ENCODE data around the gene MYPN.

The MYPN gene

DNA sequence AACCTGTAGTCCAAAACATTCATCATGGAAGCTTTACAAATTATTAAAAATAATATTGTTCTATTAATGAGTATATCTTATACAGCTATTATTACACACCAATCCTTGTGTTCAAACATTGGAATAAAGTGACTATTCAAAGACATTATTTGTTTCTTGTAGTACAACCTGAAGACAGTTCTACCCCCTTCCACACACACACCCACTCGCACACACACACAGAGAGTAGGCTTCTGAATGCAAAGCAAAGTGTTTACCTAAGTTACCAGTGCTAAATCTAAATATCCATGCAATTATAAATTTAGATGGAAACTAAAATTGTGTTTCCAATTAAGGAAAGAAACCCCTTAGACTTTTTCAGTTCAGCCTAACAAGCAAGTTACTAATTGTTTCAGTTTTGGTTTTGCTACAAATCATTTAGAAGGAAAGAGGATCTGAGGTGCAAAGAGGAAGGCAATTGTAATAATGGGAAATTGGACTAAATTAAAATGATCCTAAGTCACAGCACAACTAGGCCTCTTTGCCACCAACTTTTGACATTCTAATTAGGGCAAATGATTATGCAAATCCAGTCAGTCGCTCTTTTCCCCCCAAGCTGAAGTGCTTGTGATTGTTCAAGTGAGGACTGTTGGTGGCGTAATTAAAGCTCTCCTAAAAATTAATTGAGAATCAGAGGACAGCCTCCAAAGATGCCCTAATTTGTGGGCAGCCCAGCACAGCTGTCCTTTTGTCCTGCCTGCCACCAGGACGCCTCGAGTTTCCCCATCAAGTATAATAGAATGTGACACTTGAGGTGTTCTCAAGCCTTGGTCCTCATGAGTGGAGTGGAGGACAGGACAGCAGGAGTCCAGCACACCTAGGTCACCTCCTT lies 142.6 kb downstream of the MYPN start:
- H3K4me3 ChIP-seq (ENCODE audit: low read length): no peak overlapping the region
- no peak for TF ChIP-seq ZNF274 (IDR thresholded peaks at IDR 0.05; ENCODE audit: low read depth, low read length)

DNA sequence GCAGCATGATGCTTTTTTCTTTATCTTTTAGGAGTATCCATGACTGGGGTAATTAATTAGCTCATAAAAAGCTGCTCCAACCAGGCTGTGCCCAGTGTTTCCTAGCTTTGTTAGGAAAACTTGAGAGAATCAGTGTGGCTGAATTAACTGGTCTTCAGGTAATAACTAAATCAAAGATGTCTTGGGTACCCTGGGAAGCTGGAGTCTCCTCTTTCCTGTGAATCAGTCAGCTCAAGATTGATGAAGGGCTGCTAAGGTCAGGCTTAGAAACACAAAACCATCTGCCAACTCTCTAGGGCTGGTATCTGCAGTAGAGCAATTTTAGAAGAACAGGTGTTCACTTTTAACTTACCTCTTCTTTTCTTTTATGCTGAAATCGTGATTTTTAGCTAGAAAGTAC lies 144.1 kb downstream of the MYPN start:
- TF ChIP-seq ZNF274 (IDR thresholded peaks at IDR 0.05; ENCODE audit: low read depth, low read length): no peak
- H3K4me3 ChIP-seq (ENCODE audit: low read length): no peak overlapping the region

DNA sequence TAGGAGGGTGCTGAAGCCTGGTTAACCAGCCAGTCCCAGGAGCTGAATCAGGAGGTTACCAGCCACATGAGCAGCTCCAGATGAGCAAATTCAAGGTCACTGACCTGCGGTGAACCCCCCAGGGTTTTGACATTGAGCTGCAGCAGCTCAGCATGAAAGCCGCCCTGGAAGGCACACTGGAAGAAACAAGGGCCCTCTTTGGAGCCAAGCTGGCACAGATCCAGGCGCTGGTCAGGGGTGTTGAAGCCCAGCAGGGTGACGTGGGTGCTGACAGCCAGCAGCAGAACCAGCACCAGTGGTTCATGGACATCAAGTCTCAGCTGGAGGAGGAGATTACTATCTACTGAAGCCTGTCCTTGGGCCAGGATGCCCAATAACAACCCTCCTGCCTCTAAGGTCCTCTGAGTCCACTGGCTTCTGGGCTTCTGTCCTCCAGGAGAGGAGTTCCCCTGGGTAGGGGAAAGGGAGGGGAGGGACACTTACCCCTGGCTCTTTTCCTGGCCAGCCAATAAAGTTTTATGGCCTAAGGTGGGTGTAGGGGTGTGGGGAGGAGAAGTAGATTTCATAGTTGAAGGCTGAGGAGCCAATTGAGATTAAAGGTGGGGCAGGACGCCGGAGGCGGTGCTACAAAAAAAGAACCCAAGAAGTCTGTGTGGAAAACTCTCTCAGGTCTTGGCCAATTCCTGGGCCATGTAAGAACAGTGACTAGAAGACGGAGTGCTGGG lies 152.0 kb downstream of the MYPN start:
- no peak overlapping the region for H3K4me3 ChIP-seq (ENCODE audit: low read length)
- TF ChIP-seq ZNF274 (IDR thresholded peaks at IDR 0.05; ENCODE audit: low read depth, low read length): no peak

All from GM08714 (cell line).